Measurements from ENCODE around the gene MECP2.

DNA sequence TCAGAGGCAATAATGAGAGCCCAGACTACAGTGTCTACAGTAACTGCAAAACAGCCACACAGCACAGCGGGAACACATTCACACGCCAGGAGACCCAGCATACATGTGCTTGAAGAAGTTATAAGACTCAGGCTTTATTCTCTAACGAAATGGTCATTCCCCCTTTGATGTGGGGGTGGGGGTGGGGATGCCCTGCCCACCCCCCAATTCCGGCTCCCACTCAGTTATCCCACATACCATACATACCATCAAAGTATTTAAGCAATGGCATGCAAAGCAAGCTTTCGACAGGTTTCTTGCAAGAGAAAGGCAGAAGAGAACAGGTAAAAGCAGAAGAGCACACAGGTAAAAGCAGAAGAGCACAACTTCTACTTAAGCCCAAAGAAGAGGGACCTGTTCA, 3.6 kb downstream of the MECP2 start:
- TF ChIP-seq, protein P1, sequence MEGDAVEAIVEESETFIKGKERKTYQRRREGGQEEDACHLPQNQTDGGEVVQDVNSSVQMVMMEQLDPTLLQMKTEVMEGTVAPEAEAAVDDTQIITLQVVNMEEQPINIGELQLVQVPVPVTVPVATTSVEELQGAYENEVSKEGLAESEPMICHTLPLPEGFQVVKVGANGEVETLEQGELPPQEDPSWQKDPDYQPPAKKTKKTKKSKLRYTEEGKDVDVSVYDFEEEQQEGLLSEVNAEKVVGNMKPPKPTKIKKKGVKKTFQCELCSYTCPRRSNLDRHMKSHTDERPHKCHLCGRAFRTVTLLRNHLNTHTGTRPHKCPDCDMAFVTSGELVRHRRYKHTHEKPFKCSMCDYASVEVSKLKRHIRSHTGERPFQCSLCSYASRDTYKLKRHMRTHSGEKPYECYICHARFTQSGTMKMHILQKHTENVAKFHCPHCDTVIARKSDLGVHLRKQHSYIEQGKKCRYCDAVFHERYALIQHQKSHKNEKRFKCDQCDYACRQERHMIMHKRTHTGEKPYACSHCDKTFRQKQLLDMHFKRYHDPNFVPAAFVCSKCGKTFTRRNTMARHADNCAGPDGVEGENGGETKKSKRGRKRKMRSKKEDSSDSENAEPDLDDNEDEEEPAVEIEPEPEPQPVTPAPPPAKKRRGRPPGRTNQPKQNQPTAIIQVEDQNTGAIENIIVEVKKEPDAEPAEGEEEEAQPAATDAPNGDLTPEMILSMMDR (IDR thresholded peaks at IDR 0.05): no peak
- no peak for TF ChIP-seq EP300 (IDR thresholded peaks at IDR 0.05)
